ENCODE results near the gene CRTAC1. TPM values are rescaled to one million over a fixed set of nuclear protein-coding genes. Genes with fewer than 3 reads are reported as not detected.

The CRTAC1 gene
- total and polyA plus RNA-seq, 2 donors: 0.05 to 0.30 TPM

GRCh38 chr10:97905276-97905675, 125.1 kb downstream of the CRTAC1 start:
- Histone ChIP-seq H3K9me3 (ENCODE audit: control insufficient read depth in 2 of 2, insufficient read depth in 1 of 2, low read length in 1 of 2) (no peaks in the 10 kb centered on the region), H3K27me3 (ENCODE audit: control insufficient read depth in 2 of 2, insufficient read depth in 1 of 2, low read length in 1 of 2) (peaks cover 0 to 2% of the 10 kb centered on the region in 2 donors), H3K4me1 (ENCODE audit: control insufficient read depth in 2 of 2, insufficient read depth in 2 of 2, low read length in 2 of 2) (no peaks in the 10 kb centered on the region), H3K36me3 (ENCODE audit: control insufficient read depth in 2 of 2, insufficient read depth in 2 of 2, low read length in 1 of 2) (no peaks in the 10 kb centered on the region), H3K4me3 (ENCODE audit: low read length in 2 of 2) (no peak overlapping the region), H3K27ac (ENCODE audit: low read depth in 1 of 2, low read length in 1 of 2) (no peak overlapping the region)
- 68% methylated on average over 8 of the region's 8 CpGs for WGBS
- no peak for DNase-seq (ENCODE audit: low read depth in 6 of 9, low spot score in 9 of 9)

DNA sequence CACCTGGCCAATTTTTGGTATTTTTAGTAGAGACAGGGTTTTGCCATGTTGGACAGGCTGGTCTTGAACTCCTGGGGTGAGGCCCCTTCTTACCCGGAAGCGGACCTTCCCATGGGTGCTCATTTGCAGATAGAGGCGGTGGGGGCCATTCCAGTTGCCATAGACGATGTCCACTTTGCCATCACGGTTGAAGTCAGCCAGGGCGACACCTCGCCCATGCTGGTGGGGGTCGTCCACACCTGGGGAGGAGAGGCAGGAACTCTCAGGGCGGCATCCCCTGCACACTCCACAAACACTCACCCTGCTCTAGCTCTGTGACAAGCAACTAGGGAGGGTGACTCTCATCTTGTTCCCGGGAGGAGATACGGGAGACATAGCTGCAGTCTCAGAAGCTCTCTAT, 125.8 kb downstream of the CRTAC1 start:
- Histone ChIP-seq H3K4me1 (ENCODE audit: control insufficient read depth in 2 of 2, insufficient read depth in 2 of 2, low read length in 2 of 2) (no peaks in the 10 kb centered on the region), H3K9me3 (ENCODE audit: control insufficient read depth in 2 of 2, insufficient read depth in 1 of 2, low read length in 1 of 2) (no peaks in the 10 kb centered on the region), H3K4me3 (ENCODE audit: low read length in 2 of 2) (no peak overlapping the region), H3K27ac (ENCODE audit: low read depth in 1 of 2, low read length in 1 of 2) (no peak overlapping the region), H3K36me3 (ENCODE audit: control insufficient read depth in 2 of 2, insufficient read depth in 2 of 2, low read length in 1 of 2) (no peaks in the 10 kb centered on the region), H3K27me3 (ENCODE audit: control insufficient read depth in 2 of 2, insufficient read depth in 1 of 2, low read length in 1 of 2) (peaks cover 0 to 2% of the 10 kb centered on the region in 2 donors)
- 91% methylated on average over 11 of the region's 11 CpGs for WGBS
- DNase-seq (ENCODE audit: low read depth in 6 of 9, low spot score in 9 of 9): no peak

GRCh38 chr10:97904018-97904381, 126.4 kb downstream of the CRTAC1 start:
- DNase-seq (ENCODE audit: low read depth in 6 of 9, low spot score in 9 of 9): no peak

DNA sequence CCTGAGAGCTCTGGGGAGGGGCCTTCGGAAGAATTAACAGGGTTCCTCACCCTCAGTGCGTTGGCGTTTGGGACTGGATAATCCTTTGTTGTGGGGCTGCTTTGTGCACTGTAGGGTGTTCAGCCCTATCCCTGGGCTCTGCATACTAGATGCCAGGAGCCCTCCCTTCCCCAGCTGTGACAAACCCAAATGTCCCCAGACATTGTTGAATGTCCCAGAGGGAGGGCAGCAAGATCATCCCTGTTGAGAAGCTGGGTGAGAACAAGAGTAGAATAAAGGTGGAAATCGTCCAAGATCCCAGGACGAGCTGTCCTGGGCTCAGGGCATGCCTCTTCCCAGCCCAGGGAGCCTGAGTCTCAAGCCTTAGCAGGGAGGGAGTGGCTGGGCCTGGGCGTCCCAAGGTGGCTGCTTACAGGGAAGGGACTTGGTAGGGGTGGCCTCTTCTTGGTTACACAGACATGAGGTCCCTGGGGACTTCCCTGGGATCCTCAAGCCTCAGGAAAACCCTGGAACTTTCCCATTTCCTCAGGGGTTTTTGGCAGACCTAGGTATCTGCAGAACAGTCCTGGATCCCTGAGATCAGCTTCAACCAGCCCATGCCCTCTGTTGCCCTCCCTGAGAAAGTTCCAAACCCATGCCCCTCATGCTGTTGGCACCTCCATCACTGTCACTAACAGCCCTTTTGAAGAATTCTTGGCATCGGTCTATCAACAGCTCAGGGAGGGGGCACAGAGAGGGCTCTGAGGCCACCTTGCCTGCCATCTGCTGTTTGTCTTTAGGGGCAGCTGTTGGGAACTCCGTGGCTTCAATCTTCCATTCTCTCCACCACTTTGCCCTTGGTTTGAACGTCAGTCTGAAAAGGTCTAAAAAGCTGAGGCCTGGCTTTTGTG, 127.0 kb downstream of the CRTAC1 start:
- no peak overlapping the region for H3K27ac ChIP-seq (ENCODE audit: low read depth in 1 of 2, low read length in 1 of 2)
- 88% methylated on average over 9 of the region's 9 CpGs for WGBS
- no peaks in the 10 kb centered on the region for H3K9me3 ChIP-seq (ENCODE audit: control insufficient read depth in 2 of 2, insufficient read depth in 1 of 2, low read length in 1 of 2)
- no peak for DNase-seq (ENCODE audit: low read depth in 6 of 9, low spot score in 9 of 9)
- H3K27me3 ChIP-seq (ENCODE audit: control insufficient read depth in 2 of 2, insufficient read depth in 1 of 2, low read length in 1 of 2): peaks cover 0 to 2% of the 10 kb centered on the region in 2 donors
- no peaks in the 10 kb centered on the region for H3K4me1 ChIP-seq (ENCODE audit: control insufficient read depth in 2 of 2, insufficient read depth in 2 of 2, low read length in 2 of 2)
- H3K36me3 ChIP-seq (ENCODE audit: control insufficient read depth in 2 of 2, insufficient read depth in 2 of 2, low read length in 1 of 2): no peaks in the 10 kb centered on the region
- no peak overlapping the region for H3K4me3 ChIP-seq (ENCODE audit: low read length in 2 of 2)

More at GRCh38 chr10:97904018-97904381, 126.4 kb downstream of the CRTAC1 start:
- Histone ChIP-seq H3K4me3 (ENCODE audit: low read length in 2 of 2) (no peak overlapping the region), H3K36me3 (ENCODE audit: control insufficient read depth in 2 of 2, insufficient read depth in 2 of 2, low read length in 1 of 2) (no peaks in the 10 kb centered on the region), H3K9me3 (ENCODE audit: control insufficient read depth in 2 of 2, insufficient read depth in 1 of 2, low read length in 1 of 2) (no peaks in the 10 kb centered on the region), H3K27ac (ENCODE audit: low read depth in 1 of 2, low read length in 1 of 2) (no peak overlapping the region), H3K4me1 (ENCODE audit: control insufficient read depth in 2 of 2, insufficient read depth in 2 of 2, low read length in 2 of 2) (no peaks in the 10 kb centered on the region), H3K27me3 (ENCODE audit: control insufficient read depth in 2 of 2, insufficient read depth in 1 of 2, low read length in 1 of 2) (peaks cover 0 to 2% of the 10 kb centered on the region in 2 donors)
- WGBS: 93% methylated on average over 5 of the region's 5 CpGs

- H3K36me3 ChIP-seq (ENCODE audit: control insufficient read depth in 2 of 2, insufficient read depth in 2 of 2, low read length in 1 of 2): no peaks in the 10 kb centered on the region
- no peak overlapping the region for H3K4me3 ChIP-seq (ENCODE audit: low read length in 2 of 2)
- no peak overlapping the region for H3K27ac ChIP-seq (ENCODE audit: low read depth in 1 of 2, low read length in 1 of 2)
- no peaks in the 10 kb centered on the region for H3K9me3 ChIP-seq (ENCODE audit: control insufficient read depth in 2 of 2, insufficient read depth in 1 of 2, low read length in 1 of 2)
- WGBS: 95% methylated on average over 12 of the region's 12 CpGs
- DNase-seq (ENCODE audit: low read depth in 6 of 9, low spot score in 9 of 9): no peak
- H3K4me1 ChIP-seq (ENCODE audit: control insufficient read depth in 2 of 2, insufficient read depth in 2 of 2, low read length in 2 of 2): no peaks in the 10 kb centered on the region
- H3K27me3 ChIP-seq (ENCODE audit: control insufficient read depth in 2 of 2, insufficient read depth in 1 of 2, low read length in 1 of 2): no peaks in the 10 kb centered on the region
These were observed 129.0 kb downstream of the CRTAC1 start for GRCh38 chr10:97901381-97901780.

- Histone ChIP-seq H3K36me3 (ENCODE audit: control insufficient read depth in 2 of 2, insufficient read depth in 2 of 2, low read length in 1 of 2) (no peaks in the 10 kb centered on the region), H3K4me3 (ENCODE audit: low read length in 2 of 2) (no peak overlapping the region), H3K27me3 (ENCODE audit: control insufficient read depth in 2 of 2, insufficient read depth in 1 of 2, low read length in 1 of 2) (no peaks in the 10 kb centered on the region), H3K4me1 (ENCODE audit: control insufficient read depth in 2 of 2, insufficient read depth in 2 of 2, low read length in 2 of 2) (no peaks in the 10 kb centered on the region), H3K9me3 (ENCODE audit: control insufficient read depth in 2 of 2, insufficient read depth in 1 of 2, low read length in 1 of 2) (no peaks in the 10 kb centered on the region), H3K27ac (ENCODE audit: low read depth in 1 of 2, low read length in 1 of 2) (no peak overlapping the region)
- no peak for DNase-seq (ENCODE audit: low read depth in 6 of 9, low spot score in 9 of 9)
- 49% methylated on average over 4 of the region's 4 CpGs for WGBS
These were observed 132.0 kb downstream of the CRTAC1 start for GRCh38 chr10:97898429-97898828.

DNA sequence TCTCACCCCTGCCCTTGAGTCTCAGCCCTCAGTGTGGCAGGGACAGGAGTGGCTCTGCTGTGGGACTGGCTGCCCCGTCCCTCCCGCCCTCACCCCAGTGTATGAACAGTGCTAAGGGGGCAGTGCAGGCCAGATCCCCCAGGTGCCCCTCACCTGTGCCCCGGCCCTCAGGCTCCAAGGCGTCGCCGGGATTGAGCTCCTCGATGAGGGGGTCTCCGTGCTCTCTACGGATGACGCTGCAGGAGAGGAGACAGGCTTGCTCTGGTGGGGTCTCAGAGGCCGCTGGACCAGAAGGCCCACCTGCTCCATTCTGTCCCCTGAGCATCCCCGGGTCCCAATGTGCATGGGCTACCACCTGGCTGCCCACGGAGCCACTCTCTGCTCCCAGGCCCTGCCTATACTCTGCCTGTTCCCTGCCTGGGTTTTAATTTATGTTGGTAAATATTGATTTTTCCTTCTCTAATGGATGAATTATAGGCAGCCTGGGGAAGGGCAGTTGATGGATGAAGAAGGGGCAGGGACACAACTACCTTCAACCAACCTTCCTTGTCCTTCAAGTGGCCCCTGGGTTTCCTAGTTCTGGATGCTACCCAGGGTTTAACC, 133.6 kb downstream of the CRTAC1 start:
- H3K4me3 ChIP-seq (ENCODE audit: low read length in 2 of 2): no peak overlapping the region
- WGBS: 97% methylated on average over 13 of the region's 13 CpGs
- DNase-seq (ENCODE audit: low read depth in 6 of 9, low spot score in 9 of 9): no peak
- H3K27me3 ChIP-seq (ENCODE audit: control insufficient read depth in 2 of 2, insufficient read depth in 1 of 2, low read length in 1 of 2): peaks cover 0 to under 1% of the 10 kb centered on the region in 2 donors
- H3K9me3 ChIP-seq (ENCODE audit: control insufficient read depth in 2 of 2, insufficient read depth in 1 of 2, low read length in 1 of 2): no peaks in the 10 kb centered on the region
- H3K27ac ChIP-seq (ENCODE audit: low read depth in 1 of 2, low read length in 1 of 2): no peak overlapping the region
- H3K36me3 ChIP-seq (ENCODE audit: control insufficient read depth in 2 of 2, insufficient read depth in 2 of 2, low read length in 1 of 2): no peaks in the 10 kb centered on the region
- no peaks in the 10 kb centered on the region for H3K4me1 ChIP-seq (ENCODE audit: control insufficient read depth in 2 of 2, insufficient read depth in 2 of 2, low read length in 2 of 2)

DNA sequence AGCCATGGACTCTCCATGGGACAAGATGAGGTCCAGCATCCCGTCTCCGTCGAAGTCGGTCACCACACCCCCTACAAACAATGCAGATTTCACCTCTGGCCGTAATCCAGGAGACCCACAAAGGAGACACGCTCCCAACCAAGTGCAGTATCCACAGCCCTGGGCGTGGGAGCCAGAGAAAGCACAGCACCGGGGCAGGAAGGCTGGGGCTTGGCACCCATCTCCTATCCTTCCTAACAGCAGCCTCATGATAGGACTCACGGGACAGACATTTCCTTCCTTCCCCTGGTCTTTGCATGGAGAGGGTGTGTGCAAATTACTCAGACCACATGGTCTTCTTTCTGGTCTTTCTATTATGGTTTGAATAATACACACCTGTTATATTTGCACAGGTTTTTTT, 134.5 kb downstream of the CRTAC1 start:
- 68% methylated on average over 9 of the region's 9 CpGs for WGBS
- Histone ChIP-seq H3K36me3 (ENCODE audit: control insufficient read depth in 2 of 2, insufficient read depth in 2 of 2, low read length in 1 of 2) (no peaks in the 10 kb centered on the region), H3K9me3 (ENCODE audit: control insufficient read depth in 2 of 2, insufficient read depth in 1 of 2, low read length in 1 of 2) (no peaks in the 10 kb centered on the region), H3K4me3 (ENCODE audit: low read length in 2 of 2) (no peak overlapping the region), H3K27me3 (ENCODE audit: control insufficient read depth in 2 of 2, insufficient read depth in 1 of 2, low read length in 1 of 2) (peaks cover 0 to 5% of the 10 kb centered on the region in 2 donors), H3K27ac (ENCODE audit: low read depth in 1 of 2, low read length in 1 of 2) (no peak overlapping the region), H3K4me1 (ENCODE audit: control insufficient read depth in 2 of 2, insufficient read depth in 2 of 2, low read length in 2 of 2) (no peaks in the 10 kb centered on the region)
- no peak for DNase-seq (ENCODE audit: low read depth in 6 of 9, low spot score in 9 of 9)

GRCh38 chr10:97895084-97895483, 135.3 kb downstream of the CRTAC1 start:
- H3K4me1 ChIP-seq (ENCODE audit: control insufficient read depth in 2 of 2, insufficient read depth in 2 of 2, low read length in 2 of 2): no peaks in the 10 kb centered on the region
- H3K27me3 ChIP-seq (ENCODE audit: control insufficient read depth in 2 of 2, insufficient read depth in 1 of 2, low read length in 1 of 2): peaks cover 0 to 5% of the 10 kb centered on the region in 2 donors
- H3K27ac ChIP-seq (ENCODE audit: low read depth in 1 of 2, low read length in 1 of 2): no peak overlapping the region
- no peak overlapping the region for H3K4me3 ChIP-seq (ENCODE audit: low read length in 2 of 2)
- WGBS: 93% methylated on average over 13 of the region's 13 CpGs
- DNase-seq (ENCODE audit: low read depth in 6 of 9, low spot score in 9 of 9): no peak
- H3K9me3 ChIP-seq (ENCODE audit: control insufficient read depth in 2 of 2, insufficient read depth in 1 of 2, low read length in 1 of 2): no peaks in the 10 kb centered on the region
- no peaks in the 10 kb centered on the region for H3K36me3 ChIP-seq (ENCODE audit: control insufficient read depth in 2 of 2, insufficient read depth in 2 of 2, low read length in 1 of 2)
